ENCODE measurements around the gene SOX6. TPM values are rescaled to one million over a fixed set of nuclear protein-coding genes. Genes with fewer than 3 reads are reported as not detected.

The SOX6 gene
- total RNA-seq, result not detected in 2 replicates

GRCh38 chr11:16356057-16356760 is at the start of gene SOX6:
Gene SOX6 (minus strand): TSS chr11:16356546. CDS start chr11:16341248, 15,298 bp downstream.

